22Rv1 (cell line): ENCODE data around the gene UQCC5.

Experiments
- CTCF ChIP-seq: fragments of 450-650 bp; IDR thresholded peaks from 2 replicates; pipeline ENCODE4 v1.5.1; 2017; ENCODE audit warnings: mild to moderate bottlenecking
- ZFX ChIP-seq: fragments of 450-650 bp; IDR thresholded peaks from 2 replicates; pipeline ENCODE4 v1.6.1; 2017; ENCODE audit warnings: antibody characterized with exemption, borderline replicate concordance

GRCh38 chr3:52572221-52572620 is 35.8 kb downstream of the UQCC5 start:
- no peak for TF ChIP-seq CTCF
- no peak for TF ChIP-seq ZFX
